ENCODE measurements around the gene PTH2R.
"Not testable (repeated sequence)": the region's sequence is repeated elsewhere in the genome, so short reads cannot be mapped to it uniquely, and the experiment has no call there.

PTH2R gene

DNA sequence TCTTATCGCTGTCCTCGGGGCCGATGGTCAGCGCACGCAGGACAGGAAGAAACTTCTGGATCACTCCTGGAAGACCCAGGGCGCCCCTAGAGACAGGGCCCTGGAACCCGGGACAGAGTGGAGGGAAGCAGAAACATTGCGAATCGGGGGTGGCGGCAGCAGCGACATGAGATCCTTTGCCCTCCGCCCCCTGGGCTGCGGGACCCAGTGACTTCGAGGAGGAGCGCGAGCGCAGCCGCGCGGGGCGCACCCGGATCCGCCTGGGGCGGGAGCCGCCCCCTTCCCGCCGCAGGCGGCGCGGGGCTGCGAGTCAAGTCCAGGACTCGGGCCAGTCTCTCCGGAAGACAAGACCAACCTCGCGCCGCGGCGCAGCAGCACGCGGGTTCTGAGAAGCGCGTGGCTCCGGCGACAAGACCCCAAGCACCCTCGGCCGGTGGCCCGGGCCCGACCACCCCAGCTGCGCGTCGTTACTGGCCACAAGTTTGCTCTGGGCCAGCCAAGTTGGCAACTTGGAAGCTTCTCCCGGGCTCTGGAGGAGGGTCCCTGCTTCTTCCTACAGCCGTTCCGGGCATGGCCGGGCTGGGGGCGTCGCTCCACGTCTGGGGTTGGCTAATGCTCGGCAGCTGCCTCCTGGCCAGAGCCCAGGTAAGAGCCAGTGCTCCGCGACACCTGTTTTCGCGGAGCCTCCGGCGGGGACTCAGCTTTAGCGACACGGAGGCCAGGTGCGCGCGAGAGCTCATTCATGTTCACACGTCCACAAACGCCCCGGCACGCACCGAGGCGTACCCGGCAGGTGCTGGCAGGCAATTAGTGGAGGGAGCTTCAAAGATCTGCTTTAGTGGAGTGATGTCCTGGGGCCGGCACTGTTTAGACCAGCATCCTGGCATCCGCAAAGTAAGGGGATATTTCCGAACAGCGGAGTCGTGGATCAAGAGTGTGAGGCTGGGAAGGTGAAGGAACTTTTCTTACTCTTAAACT lies at the start of gene PTH2R:
TSS of gene PTH2R (plus strand) at position 319 of the 978 bp plus-strand sequence. CDS start at position 571, 252 bp downstream.
- no peak for DNase-seq

DNA sequence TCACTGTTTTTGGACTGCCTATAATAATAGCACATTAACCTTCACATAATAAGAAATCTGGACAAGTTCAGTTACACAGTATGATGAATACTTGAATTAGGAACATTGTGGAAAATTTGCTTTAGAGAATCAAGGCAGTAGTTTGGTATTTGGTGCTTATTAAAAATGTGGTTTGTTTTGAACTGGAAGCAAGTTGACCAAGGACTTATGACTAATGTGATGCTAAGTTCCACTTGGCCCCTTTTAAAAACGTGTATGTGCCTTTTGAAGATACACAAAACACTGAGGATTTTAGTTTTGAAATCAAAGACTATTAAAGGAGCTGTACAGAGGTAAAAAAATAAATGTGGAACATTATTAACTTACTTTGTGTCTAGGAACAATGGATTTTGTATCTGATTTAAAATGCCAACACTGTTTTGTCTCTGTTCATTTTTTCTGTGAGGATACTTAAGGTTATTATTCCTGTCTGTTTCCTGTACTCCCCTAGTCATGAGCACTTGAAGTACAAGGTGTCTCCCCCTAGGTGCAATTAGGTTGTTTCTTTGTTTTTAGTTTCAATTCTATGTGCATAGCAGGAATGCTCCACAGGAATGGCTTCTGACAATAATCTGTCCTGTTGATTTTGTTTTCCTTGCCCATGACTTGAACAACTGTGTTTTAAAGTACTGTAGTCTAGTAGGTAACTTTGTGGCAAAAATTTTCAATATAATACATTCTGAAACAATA lies 49.6 kb upstream of the PTH2R start:
- no peak for DNase-seq

- no peak for DNase-seq
Measured at GRCh38 chr2:208358758-208359631, 47.6 kb upstream of the PTH2R start.

DNA sequence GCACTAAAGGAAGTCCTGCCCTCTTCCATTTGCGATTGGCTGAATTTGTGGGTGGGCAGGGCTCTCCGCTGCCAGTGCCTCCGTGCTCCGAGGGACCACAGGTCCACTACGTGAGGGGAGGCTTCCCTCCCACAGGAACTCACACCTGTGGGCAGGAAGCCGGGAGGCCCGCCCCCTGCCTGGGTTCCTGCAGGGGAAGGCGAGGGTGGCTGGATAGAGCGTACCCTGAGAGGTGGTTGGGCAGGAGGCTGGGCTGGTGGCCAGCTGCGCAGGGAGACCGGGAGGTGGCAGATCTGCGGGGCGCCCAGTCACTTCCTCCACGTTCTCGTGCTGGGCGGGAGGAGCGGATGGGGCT lies 47.0 kb upstream of the PTH2R start:
- no peak for DNase-seq

DNA sequence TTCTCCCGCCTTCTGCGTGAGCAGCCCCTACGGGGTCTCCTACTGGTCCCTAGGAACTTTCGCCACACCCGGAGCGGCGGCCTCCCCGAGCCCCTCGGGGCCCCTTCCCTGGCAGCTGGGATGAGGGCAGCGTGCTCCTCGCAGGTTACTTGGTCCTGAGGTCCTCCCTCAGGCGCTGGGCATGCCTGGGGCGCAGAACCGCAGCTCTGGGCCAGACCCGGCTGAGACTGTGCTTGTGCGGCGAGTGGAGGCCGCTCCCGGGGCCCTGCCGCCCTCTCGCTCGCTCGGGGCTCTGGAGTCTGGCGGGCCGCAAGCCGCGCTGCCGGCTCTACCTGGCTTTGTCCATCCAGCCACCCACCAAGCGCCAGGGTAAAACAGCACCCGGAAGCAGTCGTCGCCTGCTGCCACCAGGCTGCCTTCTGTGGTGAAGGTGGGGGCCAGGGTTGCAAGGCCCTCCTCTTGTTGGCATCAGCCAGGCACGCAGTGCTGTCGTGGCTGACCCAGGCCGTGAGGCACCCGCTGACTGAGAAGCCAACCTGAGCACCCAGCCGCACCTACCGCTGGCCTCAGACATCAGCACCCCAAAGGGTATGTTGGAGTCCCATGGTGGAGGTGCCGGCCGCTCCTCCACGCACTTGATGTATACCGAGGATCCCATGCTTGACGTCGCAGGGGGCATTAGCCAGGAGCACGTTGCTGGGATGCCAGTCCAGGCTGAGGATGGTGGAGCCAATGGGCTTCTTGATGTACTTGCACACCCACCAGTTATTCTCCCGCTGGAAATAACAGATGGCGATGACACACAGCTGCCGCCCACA lies 46.1 kb upstream of the PTH2R start:
- DNase-seq, result no peak

- DNase-seq, result no peak
Measured at GRCh38 chr2:208361077-208361441, 45.5 kb upstream of the PTH2R start.

DNA sequence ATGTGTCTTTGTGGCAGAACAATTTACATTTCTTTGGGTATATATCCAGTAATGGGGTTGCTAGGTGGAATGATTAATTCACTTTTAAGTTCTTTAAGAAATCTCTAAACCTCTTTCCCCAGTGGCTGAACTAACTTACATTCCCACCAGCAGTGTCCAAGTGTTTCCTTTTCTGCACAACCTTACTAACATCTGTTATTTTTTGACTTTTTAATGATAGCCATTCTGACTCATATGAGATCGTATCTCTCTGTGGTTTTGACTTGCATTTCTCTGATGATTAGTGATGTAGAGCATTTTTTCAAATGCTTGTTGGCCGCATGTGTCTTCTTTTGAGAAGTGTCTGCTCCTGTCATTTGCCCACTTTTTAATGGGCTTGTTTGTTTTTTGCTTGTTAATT lies 43.1 kb upstream of the PTH2R start:
- peak; percentile 89 for DNase-seq

GRCh38 chr2:208366215-208367127 lies 40.1 kb upstream of the PTH2R start:
- no peak for DNase-seq

DNA sequence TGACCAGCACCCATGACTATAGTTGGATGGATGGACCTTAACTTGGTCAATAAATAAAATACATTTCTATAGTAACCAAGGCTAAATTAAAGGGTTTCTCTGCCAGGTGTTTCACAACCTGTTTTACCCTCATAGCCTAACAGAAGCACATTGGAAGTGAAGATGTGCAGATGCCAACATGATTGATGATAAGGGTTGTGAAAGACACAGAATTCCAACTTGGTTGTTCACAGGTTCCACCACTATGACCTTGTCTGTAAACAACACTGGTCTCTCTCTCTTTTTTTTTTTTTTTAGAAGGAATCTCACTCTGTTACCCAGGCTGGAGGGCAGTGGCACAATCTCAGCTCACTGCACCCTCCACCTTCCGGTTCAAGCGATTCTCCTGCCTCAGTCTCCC lies 37.5 kb upstream of the PTH2R start:
- DNase-seq, result peak; percentile 7

DNA sequence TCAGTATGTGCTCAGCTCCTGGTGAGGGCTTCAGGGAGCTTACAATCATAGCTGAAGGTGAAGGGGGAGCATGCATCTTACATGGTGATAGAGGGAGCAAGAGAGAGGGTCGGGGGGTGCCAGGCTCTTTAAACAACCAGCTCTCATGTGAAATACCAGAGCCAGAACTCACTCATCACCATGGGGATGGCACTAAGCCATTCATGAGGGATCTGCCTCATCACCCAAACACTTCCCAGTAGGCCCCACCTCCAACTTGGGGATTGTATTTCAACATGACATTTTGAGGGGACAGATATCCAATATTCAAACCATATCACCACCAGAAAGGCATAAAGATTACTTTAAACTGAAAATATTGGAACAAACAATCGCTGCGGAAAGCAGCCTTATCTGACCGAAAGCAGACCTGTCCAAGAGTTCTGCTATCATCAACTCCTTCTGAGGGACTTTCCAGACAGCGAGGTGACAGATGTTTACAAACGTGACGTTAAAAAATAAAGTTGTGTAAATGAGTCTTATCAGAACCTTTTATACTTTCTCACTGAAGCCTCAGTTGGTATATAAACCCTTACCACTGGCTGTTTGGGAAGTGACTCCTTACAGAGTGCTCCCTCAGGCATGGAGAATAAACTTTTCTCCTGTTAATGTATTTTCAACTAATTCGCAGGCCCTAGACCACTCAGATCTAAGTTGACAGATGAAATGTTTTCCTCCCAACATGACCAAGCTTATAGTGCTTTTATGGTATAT lies 35.5 kb upstream of the PTH2R start:
- peak; percentile 39 for DNase-seq

DNA sequence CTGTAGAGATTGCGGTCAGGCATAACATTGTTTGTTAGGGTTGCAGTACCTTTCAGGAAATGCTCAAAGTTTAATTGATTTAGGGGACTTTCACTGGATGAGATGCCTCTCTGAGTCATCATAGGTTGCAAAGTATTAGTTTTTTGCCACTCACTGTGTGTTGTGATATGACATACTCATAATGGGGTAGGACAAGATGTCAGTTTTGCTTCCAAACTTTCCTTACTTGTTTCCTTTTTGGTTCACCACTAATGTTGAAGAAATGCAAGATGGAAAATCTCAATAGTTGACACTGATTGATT lies 35.0 kb upstream of the PTH2R start:
- DNase-seq, result no peak

- peak; percentile 48 for DNase-seq
Measured at GRCh38 chr2:208373460-208374089, 33.0 kb upstream of the PTH2R start.

DNA sequence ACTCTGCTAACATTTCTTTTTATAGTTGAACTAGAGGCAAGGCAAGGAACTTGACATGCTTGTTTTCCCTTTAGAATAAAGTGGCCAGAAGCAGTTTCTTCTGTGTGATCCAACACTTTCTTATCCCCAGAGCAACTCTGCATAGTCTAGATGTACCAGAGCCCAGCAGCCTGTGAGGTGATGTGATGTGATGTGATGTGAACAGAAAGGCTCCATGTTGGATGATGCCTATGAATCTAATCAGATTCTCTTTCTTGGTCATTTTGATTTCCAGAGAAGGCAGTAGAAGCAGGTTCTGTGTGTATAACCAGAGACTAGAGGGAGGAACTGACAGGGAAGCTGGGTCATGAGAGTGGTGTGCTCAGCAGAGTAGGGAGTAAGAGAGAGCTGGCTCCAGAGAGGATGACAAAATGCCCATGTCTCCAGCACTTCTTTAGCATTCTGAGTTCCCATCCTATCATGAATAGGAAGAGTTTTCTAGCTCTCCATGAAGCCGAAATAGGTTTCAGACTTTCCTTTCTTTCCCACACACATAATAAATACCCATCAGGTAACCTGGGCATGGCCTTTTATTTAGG lies 31.0 kb upstream of the PTH2R start:
- DNase-seq, result no peak

DNA sequence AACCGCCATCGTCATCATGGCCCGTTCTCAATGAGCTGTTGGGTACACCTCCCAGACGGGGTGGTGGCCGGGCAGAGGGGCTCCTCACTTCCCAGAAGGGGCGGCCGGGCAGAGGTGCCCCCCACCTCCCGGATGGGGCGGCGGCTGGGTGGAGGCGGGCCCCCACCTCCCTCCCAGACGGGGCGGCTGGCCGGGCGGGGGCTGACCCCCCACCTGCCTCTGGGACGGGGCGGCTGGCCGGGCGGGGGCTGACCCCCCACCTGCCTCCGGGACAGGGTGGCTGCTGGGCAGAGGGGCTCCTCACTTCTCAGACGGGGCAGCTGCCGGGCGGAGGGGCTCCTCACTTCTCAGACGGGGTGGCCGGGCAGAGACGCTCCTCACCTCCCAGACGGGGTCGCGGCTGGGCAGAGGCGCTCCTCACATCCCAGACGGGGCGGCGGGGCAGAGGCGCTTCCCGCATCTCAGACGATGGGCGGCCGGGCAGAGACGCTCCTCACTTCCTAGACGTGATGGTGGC lies 29.2 kb upstream of the PTH2R start:
- DNase-seq, result not testable (repeated sequence)

GRCh38 chr2:208379192-208379591 lies 27.4 kb upstream of the PTH2R start:
- no peak for DNase-seq

DNA sequence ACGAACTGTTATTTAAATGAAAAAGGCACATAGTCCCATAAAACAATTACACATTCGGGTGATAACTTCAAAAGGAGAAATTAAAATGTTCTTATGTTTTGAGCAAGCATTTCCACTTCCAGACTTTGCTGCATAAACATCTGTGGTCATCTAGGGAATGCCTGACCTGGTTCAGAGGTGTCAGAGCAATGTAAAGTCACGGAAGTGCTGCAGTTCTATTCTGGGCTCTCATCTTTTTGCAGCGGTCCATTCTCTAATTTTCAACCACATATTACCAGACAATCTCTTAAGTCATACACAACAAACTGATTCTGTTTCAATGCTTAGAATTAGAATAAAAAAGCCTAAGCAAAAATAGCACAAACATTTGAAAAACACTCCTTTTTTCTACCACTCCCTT lies 22.0 kb upstream of the PTH2R start:
- no peak for DNase-seq

- DNase-seq, result no peak
Measured at GRCh38 chr2:208386541-208386940, 20.1 kb upstream of the PTH2R start.

GRCh38 chr2:208389940-208390339 lies 16.7 kb upstream of the PTH2R start:
- no peak for DNase-seq

DNA sequence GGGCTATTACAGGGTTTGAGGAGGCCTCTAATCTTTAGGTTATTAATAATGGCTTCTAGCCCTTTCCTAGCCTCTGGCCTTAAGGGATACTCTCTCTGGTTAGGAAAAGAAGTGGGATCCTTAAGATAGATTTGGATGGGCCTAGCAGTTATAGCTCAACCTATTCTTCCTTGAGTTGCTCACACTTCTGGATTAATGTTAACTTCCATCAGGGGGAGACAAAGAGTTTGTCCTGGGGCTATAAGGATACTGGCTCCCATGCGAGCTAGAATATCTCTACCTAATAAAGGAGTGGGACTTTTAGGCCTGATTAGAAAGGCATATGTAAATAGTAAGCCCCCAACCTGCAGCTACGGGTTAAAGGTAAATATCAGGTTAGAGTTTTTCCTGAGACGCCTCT lies 14.3 kb upstream of the PTH2R start:
- no peak for DNase-seq
